ENCODE data around the gene TMCO4. TPM values are rescaled to one million over a fixed set of nuclear protein-coding genes. Genes with fewer than 3 reads are reported as not detected.

The TMCO4 gene
- total RNA-seq, 1 donor from 2014 or later: 10.2 TPM

GRCh38 chr1:19738669-19739068 is 61.0 kb downstream of the TMCO4 start:
- DNase-seq (ENCODE audit: extremely low spot score, unreplicated experiment): no peak
- Mint-ChIP-seq H3K4me3 (no peak overlapping the region), H3K27ac (no peak overlapping the region), H3K4me1 (ENCODE audit: unreplicated experiment) (peaks cover 6% of the 10 kb centered on the region), H3K9me3 (no peaks in the 10 kb centered on the region), H3K27me3 (peaks cover 5% of the 10 kb centered on the region), H3K36me3 (no peaks in the 10 kb centered on the region)
- TF ChIP-seq CTCF (conservative IDR thresholded peaks at IDR 0.05): no peak

- Mint-ChIP-seq H3K27me3 (peaks cover 5% of the 10 kb centered on the region), H3K4me3 (no peak overlapping the region), H3K27ac (no peak overlapping the region), H3K9me3 (no peaks in the 10 kb centered on the region), H3K4me1 (ENCODE audit: unreplicated experiment) (peaks cover 6% of the 10 kb centered on the region), H3K36me3 (no peaks in the 10 kb centered on the region)
- TF ChIP-seq CTCF (conservative IDR thresholded peaks at IDR 0.05): no peak
- DNase-seq (ENCODE audit: extremely low spot score, unreplicated experiment): no peak
Measured at GRCh38 chr1:19738076-19738475, 61.6 kb downstream of the TMCO4 start.

- H3K36me3 Mint-ChIP-seq: no peaks in the 10 kb centered on the region
- no peak overlapping the region for H3K27ac Mint-ChIP-seq
- no peak overlapping the region for H3K4me3 Mint-ChIP-seq
- no peak for DNase-seq (ENCODE audit: extremely low spot score, unreplicated experiment)
- no peaks in the 10 kb centered on the region for H3K9me3 Mint-ChIP-seq
- no peak for TF ChIP-seq CTCF (conservative IDR thresholded peaks at IDR 0.05)
- peaks cover 5% of the 10 kb centered on the region for H3K27me3 Mint-ChIP-seq
- H3K4me1 Mint-ChIP-seq (ENCODE audit: unreplicated experiment): peaks cover 6% of the 10 kb centered on the region
Measured at GRCh38 chr1:19737104-19737825, 62.5 kb downstream of the TMCO4 start.

- Mint-ChIP-seq H3K27ac (no peak overlapping the region), H3K36me3 (peaks cover 5% of the 10 kb centered on the region), H3K4me1 (ENCODE audit: unreplicated experiment) (peaks cover 6% of the 10 kb centered on the region), H3K4me3 (no peak overlapping the region), H3K27me3 (peaks cover 5% of the 10 kb centered on the region), H3K9me3 (no peaks in the 10 kb centered on the region)
- no peak for TF ChIP-seq CTCF (conservative IDR thresholded peaks at IDR 0.05)
- no peak for DNase-seq (ENCODE audit: extremely low spot score, unreplicated experiment)
Measured at GRCh38 chr1:19735440-19736127, 64.1 kb downstream of the TMCO4 start.

GRCh38 chr1:19734472-19734999 is 65.2 kb downstream of the TMCO4 start:
- TF ChIP-seq CTCF (conservative IDR thresholded peaks at IDR 0.05): no peak
- Mint-ChIP-seq H3K36me3 (peaks cover 5% of the 10 kb centered on the region), H3K27me3 (peaks cover 5% of the 10 kb centered on the region), H3K4me1 (ENCODE audit: unreplicated experiment) (peaks cover 6% of the 10 kb centered on the region), H3K27ac (no peak overlapping the region), H3K9me3 (no peaks in the 10 kb centered on the region), H3K4me3 (no peak overlapping the region)
- no peak for DNase-seq (ENCODE audit: extremely low spot score, unreplicated experiment)
